Cardiac muscle cell (in vitro differentiated cells and primary cell): ENCODE results near the gene RELCH. TPM values are rescaled to one million over a fixed set of nuclear protein-coding genes. Genes with fewer than 3 reads are reported as not detected.
A peak's percentile ranks its signal among the peaks of the same experiment; 100 is the strongest.
"Not testable (repeated sequence)": the region's sequence is repeated elsewhere in the genome, so short reads cannot be mapped to it uniquely, and the experiment has no call there.

Source experiments
- DNase-seq, 2 donors: peaks; one replicate each; pipeline versions ENCODE4 v3.0.0 to v3.0.0-alpha.2; 2010 to 2017; ENCODE audit warnings: low read depth in 1 of 2, low spot score in 1 of 2
- H3K27ac ChIP-seq: fragments of 200-600 bp; sonication (generic); 2 replicates; pipeline ENCODE4 v1.5.1; 2016
- H3K27me3 ChIP-seq: fragments of 200-600 bp; sonication (generic); 2 replicates; pipeline ENCODE4 v1.6.0; 2016; ENCODE audit warnings: control low read depth
- H3K36me3 ChIP-seq: fragments of 200-600 bp; sonication (generic); 2 replicates; pipeline ENCODE4 v1.5.1; 2016; ENCODE audit warnings: control low read depth
- H3K4me1 ChIP-seq: fragments of 200-600 bp; sonication (generic); 2 replicates; pipeline ENCODE4 v1.8.1; 2017; ENCODE audit warnings: low read depth, mild to moderate bottlenecking, mixed run types
- H3K4me3 ChIP-seq: fragments of 200-600 bp; sonication (generic); 2 replicates; pipeline ENCODE4 v1.5.1; 2016; ENCODE audit warnings: mild to moderate bottlenecking
- H3K9me3 ChIP-seq: fragments of 200-600 bp; sonication (generic); 2 replicates; pipeline ENCODE4 v1.5.1; 2017; ENCODE audit warnings: low read depth, mild to moderate bottlenecking, control low read depth
- CTCF ChIP-seq: IDR thresholded peaks from 2 replicates; pipeline ENCODE4 v1.5.1; 2012; ENCODE audit warnings: low read depth, mild to moderate bottlenecking, low read length
- polyA plus RNA-seq: library from polyadenylated mRNA; unstranded; fragments of >200 nt; fragmentation: Nextera tagmentation; extraction: Ambion mirVana; gene quantifications from 2 replicates; pipeline ENCODE4 v1.2.1, GENCODE V29; 2016
- total RNA-seq: library from RNA; depleted of rRNA; stranded (reverse); fragments of >200 nt; gene quantifications from 2 replicates; pipeline ENCODE4 v1.2.3, GENCODE V29; 2016

RELCH gene
- total and polyA plus RNA-seq, 2 experiments from 2014 or later: 11.7 to 26.9 TPM

- DNase-seq: no peak
- no peaks in the 10 kb centered on the region for H3K4me1 ChIP-seq
- peaks cover 2% of the 10 kb centered on the region for H3K36me3 ChIP-seq
- H3K27me3 ChIP-seq: no peaks in the 10 kb centered on the region
- H3K27ac ChIP-seq: no peak overlapping the region
- no peak overlapping the region for H3K4me3 ChIP-seq
- H3K9me3 ChIP-seq: no peaks in the 10 kb centered on the region
- TF ChIP-seq CTCF: no peak
Measured at GRCh38 chr18:62152844-62153243, 34.2 kb upstream of the RELCH start.

GRCh38 chr18:62157843-62158242, 29.2 kb upstream of the RELCH start:
- peaks cover 2% of the 10 kb centered on the region for H3K36me3 ChIP-seq
- no peaks in the 10 kb centered on the region for H3K9me3 ChIP-seq
- DNase-seq: no peak
- TF ChIP-seq CTCF: no peak
- no peaks in the 10 kb centered on the region for H3K27me3 ChIP-seq
- no peak overlapping the region for H3K27ac ChIP-seq
- H3K4me3 ChIP-seq: no peak overlapping the region
- H3K4me1 ChIP-seq: no peaks in the 10 kb centered on the region

- DNase-seq: no peak
- Histone ChIP-seq H3K4me3 (no peak overlapping the region), H3K4me1 (no peaks in the 10 kb centered on the region), H3K27ac (no peak overlapping the region), H3K27me3 (no peaks in the 10 kb centered on the region), H3K9me3 (no peaks in the 10 kb centered on the region), H3K36me3 (no peaks in the 10 kb centered on the region)
- TF ChIP-seq CTCF: no peak
Measured at GRCh38 chr18:62164310-62164709, 22.7 kb upstream of the RELCH start.

- H3K36me3 ChIP-seq: no peaks in the 10 kb centered on the region
- no peaks in the 10 kb centered on the region for H3K27me3 ChIP-seq
- H3K9me3 ChIP-seq: no peaks in the 10 kb centered on the region
- TF ChIP-seq CTCF: no peak
- H3K4me1 ChIP-seq: no peaks in the 10 kb centered on the region
- no peak overlapping the region for H3K27ac ChIP-seq
- DNase-seq: peak in 1 of 2 donors; percentile 2
- H3K4me3 ChIP-seq: no peak overlapping the region
Measured at GRCh38 chr18:62164855-62165487, 22.1 kb upstream of the RELCH start.

GRCh38 chr18:62165583-62165982, 21.5 kb upstream of the RELCH start:
- DNase-seq: no peak
- no peaks in the 10 kb centered on the region for H3K27me3 ChIP-seq
- H3K27ac ChIP-seq: no peak overlapping the region
- H3K36me3 ChIP-seq: no peaks in the 10 kb centered on the region
- no peak overlapping the region for H3K4me3 ChIP-seq
- H3K9me3 ChIP-seq: no peaks in the 10 kb centered on the region
- no peak for TF ChIP-seq CTCF
- no peaks in the 10 kb centered on the region for H3K4me1 ChIP-seq

GRCh38 chr18:62166524-62166923, 20.5 kb upstream of the RELCH start:
- not testable (repeated sequence) for H3K4me1 ChIP-seq, H3K27me3 ChIP-seq, H3K27ac ChIP-seq, H3K4me3 ChIP-seq, H3K9me3 ChIP-seq, DNase-seq, H3K36me3 ChIP-seq
